Measurements from ENCODE around the gene IGFBPL1. TPM values are rescaled to one million over a fixed set of nuclear protein-coding genes. Genes with fewer than 3 reads are reported as not detected.

The IGFBPL1 gene
- total and polyA plus RNA-seq, 2 of the 13 experiments (the other 11 are each of a cell fraction or from before 2014, with no cell fraction given) = 0.24 TPM; not detected in 1

DNA sequence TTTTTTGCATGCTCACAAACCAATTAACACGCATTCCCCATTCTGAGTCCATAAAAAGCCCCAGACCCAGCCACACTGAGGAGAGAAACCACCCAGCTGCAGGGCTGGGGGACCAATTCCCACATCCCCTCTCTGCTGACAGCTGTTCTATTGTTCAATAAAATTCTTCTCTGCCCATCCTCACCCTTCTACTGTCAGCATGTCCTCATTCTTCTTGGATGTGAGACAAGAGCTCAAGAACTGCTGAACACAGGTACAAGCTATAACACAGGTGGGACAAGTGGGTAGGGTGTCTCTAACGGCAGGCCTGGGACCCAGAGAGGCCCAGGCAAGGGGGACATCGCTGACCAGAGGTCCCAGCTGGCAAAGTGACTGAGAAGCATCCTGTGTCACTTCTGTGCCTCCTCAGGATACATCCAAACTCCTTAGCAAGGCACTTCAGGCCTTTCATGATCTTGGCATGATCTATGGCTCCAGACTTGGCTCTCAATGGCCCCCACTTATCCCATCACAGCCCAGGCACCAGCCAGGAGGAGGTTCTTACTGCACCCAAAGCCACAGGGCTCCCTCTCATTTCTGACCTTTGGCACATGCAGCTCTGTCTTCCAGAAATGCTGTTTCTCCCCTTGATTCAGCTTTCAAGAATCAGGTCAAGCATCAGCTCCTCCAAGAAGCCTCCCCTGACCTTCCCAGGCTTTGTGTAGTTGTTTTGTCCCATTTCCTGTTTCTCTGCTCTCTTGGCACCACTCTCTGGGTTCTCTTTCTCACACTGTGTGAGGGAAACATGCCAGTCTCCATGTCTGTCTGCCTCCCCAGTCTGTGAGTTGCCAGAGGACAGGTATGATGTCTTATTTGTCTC, 39.0 kb downstream of the IGFBPL1 start (continued):
- no peak for TF ChIP-seq GFI1 (CRISPR knock-in tag; IDR thresholded peaks at IDR 0.05; ENCODE audit: borderline replicate concordance)
- no peak for TF ChIP-seq RAD21 (CRISPR knock-in tag; IDR thresholded peaks at IDR 0.05)
- TF ChIP-seq, protein P1, sequence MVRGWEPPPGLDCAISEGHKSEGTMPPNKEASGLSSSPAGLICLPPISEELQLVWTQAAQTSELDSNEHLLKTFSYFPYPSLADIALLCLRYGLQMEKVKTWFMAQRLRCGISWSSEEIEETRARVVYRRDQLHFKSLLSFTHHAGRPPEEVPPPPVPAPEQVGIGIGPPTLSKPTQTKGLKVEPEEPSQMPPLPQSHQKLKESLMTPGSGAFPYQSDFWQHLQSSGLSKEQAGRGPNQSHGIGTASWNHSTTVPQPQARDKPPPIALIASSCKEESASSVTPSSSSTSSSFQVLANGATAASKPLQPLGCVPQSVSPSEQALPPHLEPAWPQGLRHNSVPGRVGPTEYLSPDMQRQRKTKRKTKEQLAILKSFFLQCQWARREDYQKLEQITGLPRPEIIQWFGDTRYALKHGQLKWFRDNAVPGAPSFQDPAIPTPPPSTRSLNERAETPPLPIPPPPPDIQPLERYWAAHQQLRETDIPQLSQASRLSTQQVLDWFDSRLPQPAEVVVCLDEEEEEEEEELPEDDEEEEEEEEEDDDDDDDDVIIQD (CRISPR knock-in tag; IDR thresholded peaks at IDR 0.05; ENCODE audit: low read depth) = no peak
- no peak for TF ChIP-seq ZNF780A (CRISPR knock-in tag; IDR thresholded peaks at IDR 0.05)
- TF ChIP-seq U2AF2 (IDR thresholded peaks at IDR 0.05; ENCODE audit: low read depth, low read length) = no peak
- no peak for TF ChIP-seq CHCHD3 (CRISPR knock-in tag; IDR thresholded peaks at IDR 0.05)
- TF ChIP-seq, protein P2, sequence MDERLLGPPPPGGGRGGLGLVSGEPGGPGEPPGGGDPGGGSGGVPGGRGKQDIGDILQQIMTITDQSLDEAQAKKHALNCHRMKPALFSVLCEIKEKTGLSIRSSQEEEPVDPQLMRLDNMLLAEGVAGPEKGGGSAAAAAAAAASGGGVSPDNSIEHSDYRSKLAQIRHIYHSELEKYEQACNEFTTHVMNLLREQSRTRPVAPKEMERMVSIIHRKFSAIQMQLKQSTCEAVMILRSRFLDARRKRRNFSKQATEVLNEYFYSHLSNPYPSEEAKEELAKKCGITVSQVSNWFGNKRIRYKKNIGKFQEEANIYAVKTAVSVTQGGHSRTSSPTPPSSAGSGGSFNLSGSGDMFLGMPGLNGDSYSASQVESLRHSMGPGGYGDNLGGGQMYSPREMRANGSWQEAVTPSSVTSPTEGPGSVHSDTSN (CRISPR knock-in tag; IDR thresholded peaks at IDR 0.05) = no peak
- 0 out of 2 replicates have a peak, but pooled peaks have one; percentile 9 for TF ChIP-seq ZNF350 (CRISPR knock-in tag; IDR thresholded peaks at IDR 0.05; ENCODE audit: borderline replicate concordance, low read depth)
- TF ChIP-seq SP4 (CRISPR knock-in tag; IDR thresholded peaks at IDR 0.05) = no peak
- TF ChIP-seq, protein P3, sequence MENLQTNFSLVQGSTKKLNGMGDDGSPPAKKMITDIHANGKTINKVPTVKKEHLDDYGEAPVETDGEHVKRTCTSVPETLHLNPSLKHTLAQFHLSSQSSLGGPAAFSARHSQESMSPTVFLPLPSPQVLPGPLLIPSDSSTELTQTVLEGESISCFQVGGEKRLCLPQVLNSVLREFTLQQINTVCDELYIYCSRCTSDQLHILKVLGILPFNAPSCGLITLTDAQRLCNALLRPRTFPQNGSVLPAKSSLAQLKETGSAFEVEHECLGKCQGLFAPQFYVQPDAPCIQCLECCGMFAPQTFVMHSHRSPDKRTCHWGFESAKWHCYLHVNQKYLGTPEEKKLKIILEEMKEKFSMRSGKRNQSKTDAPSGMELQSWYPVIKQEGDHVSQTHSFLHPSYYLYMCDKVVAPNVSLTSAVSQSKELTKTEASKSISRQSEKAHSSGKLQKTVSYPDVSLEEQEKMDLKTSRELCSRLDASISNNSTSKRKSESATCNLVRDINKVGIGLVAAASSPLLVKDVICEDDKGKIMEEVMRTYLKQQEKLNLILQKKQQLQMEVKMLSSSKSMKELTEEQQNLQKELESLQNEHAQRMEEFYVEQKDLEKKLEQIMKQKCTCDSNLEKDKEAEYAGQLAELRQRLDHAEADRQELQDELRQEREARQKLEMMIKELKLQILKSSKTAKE (CRISPR knock-in tag; IDR thresholded peaks at IDR 0.05; ENCODE audit: borderline replicate concordance) = no peak
- TF ChIP-seq, protein P4, sequence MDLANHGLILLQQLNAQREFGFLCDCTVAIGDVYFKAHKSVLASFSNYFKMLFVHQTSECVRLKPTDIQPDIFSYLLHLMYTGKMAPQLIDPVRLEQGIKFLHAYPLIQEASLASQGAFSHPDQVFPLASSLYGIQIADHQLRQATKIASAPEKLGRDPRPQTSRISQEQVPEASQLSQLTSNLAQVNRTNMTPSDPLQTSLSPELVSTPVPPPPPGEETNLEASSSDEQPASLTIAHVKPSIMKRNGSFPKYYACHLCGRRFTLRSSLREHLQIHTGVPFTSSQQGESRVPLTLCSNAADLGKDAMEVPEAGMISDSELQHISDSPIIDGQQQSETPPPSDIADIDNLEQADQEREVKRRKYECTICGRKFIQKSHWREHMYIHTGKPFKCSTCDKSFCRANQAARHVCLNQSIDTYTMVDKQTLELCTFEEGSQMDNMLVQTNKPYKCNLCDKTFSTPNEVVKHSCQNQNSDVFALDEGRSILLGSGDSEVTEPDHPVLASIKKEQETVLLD (CRISPR knock-in tag; IDR thresholded peaks at IDR 0.05; ENCODE audit: low read depth) = 0 out of 2 replicates have a peak, but pooled peaks have one; percentile 34
- no peak for TF ChIP-seq ZNF792 (CRISPR knock-in tag; IDR thresholded peaks at IDR 0.05)
- no peak for TF ChIP-seq SETDB1 (CRISPR knock-in tag; IDR thresholded peaks at IDR 0.05; ENCODE audit: borderline replicate concordance)
- TF ChIP-seq JUN (CRISPR knock-in tag; IDR thresholded peaks at IDR 0.05) = 0 out of 2 replicates have a peak, but pooled peaks have one; percentile 8
- no peak for TF ChIP-seq HOXA7 (CRISPR knock-in tag; IDR thresholded peaks at IDR 0.05)
- no peak for TF ChIP-seq DNMT1 (CRISPR knock-in tag; IDR thresholded peaks at IDR 0.05)
- no peak for TF ChIP-seq KLF12 (CRISPR knock-in tag; IDR thresholded peaks at IDR 0.05; ENCODE audit: borderline replicate concordance)
- TF ChIP-seq HOXD1 (CRISPR knock-in tag; IDR thresholded peaks at IDR 0.05) = no peak
- TF ChIP-seq MYNN (CRISPR knock-in tag; IDR thresholded peaks at IDR 0.05; ENCODE audit: low read depth) = no peak
- TF ChIP-seq CHD2 (IDR thresholded peaks at IDR 0.05; ENCODE audit: low read depth, low read length) = no peak
- no peak for TF ChIP-seq ADNP (CRISPR knock-in tag; IDR thresholded peaks at IDR 0.05)
- TF ChIP-seq, protein P5, sequence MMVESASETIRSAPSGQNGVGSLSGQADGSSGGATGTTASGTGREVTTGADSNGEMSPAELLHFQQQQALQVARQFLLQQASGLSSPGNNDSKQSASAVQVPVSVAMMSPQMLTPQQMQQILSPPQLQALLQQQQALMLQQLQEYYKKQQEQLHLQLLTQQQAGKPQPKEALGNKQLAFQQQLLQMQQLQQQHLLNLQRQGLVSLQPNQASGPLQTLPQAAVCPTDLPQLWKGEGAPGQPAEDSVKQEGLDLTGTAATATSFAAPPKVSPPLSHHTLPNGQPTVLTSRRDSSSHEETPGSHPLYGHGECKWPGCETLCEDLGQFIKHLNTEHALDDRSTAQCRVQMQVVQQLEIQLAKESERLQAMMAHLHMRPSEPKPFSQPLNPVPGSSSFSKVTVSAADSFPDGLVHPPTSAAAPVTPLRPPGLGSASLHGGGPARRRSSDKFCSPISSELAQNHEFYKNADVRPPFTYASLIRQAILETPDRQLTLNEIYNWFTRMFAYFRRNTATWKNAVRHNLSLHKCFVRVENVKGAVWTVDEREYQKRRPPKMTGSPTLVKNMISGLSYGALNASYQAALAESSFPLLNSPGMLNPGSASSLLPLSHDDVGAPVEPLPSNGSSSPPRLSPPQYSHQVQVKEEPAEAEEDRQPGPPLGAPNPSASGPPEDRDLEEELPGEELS (CRISPR knock-in tag; IDR thresholded peaks at IDR 0.05) = 0 out of 2 replicates have a peak, but pooled peaks have one; percentile 11

Measured in HepG2 (cell line).